Neural progenitor cell (in vitro differentiated cells): ENCODE measurements around the gene MCUR1.

Experiments used
- EZH2 ChIP-seq: fragments of 200-600 bp; sonication (generic); IDR thresholded peaks from 2 replicates; pipeline ENCODE4 v1.6.1; 2017; ENCODE audit warnings: antibody characterized with exemption, mild to moderate bottlenecking, moderate library complexity
- TF ChIP-seq, protein P1 (sequence below): fragments of 200-600 bp; sonication (generic); IDR thresholded peaks from 2 replicates; pipeline ENCODE4 v1.5.1; 2017; ENCODE audit warnings: antibody characterized with exemption, mild to moderate bottlenecking

DNA sequence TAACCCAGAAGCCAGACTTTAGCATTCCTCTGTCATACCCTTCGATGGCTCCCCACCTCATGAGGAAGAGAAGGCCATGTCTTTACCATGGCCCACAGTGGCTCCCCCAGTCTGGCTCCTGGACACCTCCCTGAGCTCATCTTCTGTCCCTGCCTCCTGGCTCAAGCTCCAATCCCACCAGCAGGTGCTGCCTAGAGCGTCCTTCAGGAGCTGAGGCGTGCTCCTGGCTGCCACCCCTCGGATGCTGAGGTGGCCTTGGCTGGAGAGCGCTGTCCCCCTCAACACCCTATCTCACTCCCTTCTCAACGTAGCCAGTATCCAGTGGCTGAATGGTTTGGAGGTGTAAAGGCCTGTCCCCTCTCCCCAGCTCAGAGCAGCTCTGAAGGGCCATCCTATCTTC, 55.3 kb downstream of the MCUR1 start:
- TF ChIP-seq, protein P1, sequence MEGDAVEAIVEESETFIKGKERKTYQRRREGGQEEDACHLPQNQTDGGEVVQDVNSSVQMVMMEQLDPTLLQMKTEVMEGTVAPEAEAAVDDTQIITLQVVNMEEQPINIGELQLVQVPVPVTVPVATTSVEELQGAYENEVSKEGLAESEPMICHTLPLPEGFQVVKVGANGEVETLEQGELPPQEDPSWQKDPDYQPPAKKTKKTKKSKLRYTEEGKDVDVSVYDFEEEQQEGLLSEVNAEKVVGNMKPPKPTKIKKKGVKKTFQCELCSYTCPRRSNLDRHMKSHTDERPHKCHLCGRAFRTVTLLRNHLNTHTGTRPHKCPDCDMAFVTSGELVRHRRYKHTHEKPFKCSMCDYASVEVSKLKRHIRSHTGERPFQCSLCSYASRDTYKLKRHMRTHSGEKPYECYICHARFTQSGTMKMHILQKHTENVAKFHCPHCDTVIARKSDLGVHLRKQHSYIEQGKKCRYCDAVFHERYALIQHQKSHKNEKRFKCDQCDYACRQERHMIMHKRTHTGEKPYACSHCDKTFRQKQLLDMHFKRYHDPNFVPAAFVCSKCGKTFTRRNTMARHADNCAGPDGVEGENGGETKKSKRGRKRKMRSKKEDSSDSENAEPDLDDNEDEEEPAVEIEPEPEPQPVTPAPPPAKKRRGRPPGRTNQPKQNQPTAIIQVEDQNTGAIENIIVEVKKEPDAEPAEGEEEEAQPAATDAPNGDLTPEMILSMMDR: no peak
- no peak for TF ChIP-seq EZH2
